Measurements from ENCODE around the gene TMA16. TPM values are rescaled to one million over a fixed set of nuclear protein-coding genes. Genes with fewer than 3 reads are reported as not detected.

Gene TMA16
- polyA plus RNA-seq, 1 experiment: 5.4 TPM

- POLR2A ChIA-PET: interaction anchor here (0.6 kb wide), 1 partner anchor 18 kb away, joined by 3 read pairs; the partner anchor contains the start of gene TMA16
- DNase-seq (ENCODE audit: low read depth): no peak
- TF ChIP-seq CTCF (IDR thresholded peaks at IDR 0.05; ENCODE audit: insufficient read depth, low read depth, low read length): no peak
- Histone ChIP-seq H3K36me3 (ENCODE audit: control insufficient read depth, insufficient read depth, low read length) (no peaks in the 10 kb centered on the region), H3K4me3 (ENCODE audit: low read depth, low read length) (no peak overlapping the region), H3K27me3 (ENCODE audit: control insufficient read depth, insufficient read depth, low read length) (no peaks in the 10 kb centered on the region)
- CTCF ChIA-PET: interaction anchor here (4.6 kb wide), 1 partner anchor 73 kb away, joined by 21 read pairs; no protein-coding TSS in a partner anchor
Measured at GRCh38 chr4:163476761-163477438, 17.6 kb upstream of the TMA16 start.

GRCh38 chr4:163482190-163482589 lies 12.3 kb upstream of the TMA16 start:
- TF ChIP-seq CTCF (IDR thresholded peaks at IDR 0.05; ENCODE audit: insufficient read depth, low read depth, low read length): no peak
- Histone ChIP-seq H3K4me3 (ENCODE audit: low read depth, low read length) (no peak overlapping the region), H3K36me3 (ENCODE audit: control insufficient read depth, insufficient read depth, low read length) (no peaks in the 10 kb centered on the region), H3K27me3 (ENCODE audit: control insufficient read depth, insufficient read depth, low read length) (peaks cover 3% of the 10 kb centered on the region)
- POLR2A ChIA-PET: no interaction called here
- CTCF ChIA-PET: interaction anchor here (1.5 kb wide), 1 partner anchor 66 kb away, joined by 5 read pairs; no protein-coding TSS in a partner anchor
- no peak for DNase-seq (ENCODE audit: low read depth)

GRCh38 chr4:163484906-163485305 lies 9.6 kb upstream of the TMA16 start:
- ChIA-PET CTCF (interaction anchor here (0.9 to 4.2 kb wide), 6 partner anchors 9 to 71 kb away, joined by 3 to 69 read pairs (median 8); partner anchors contain the start of gene TMA16), POLR2A (no interaction called here)
- TF ChIP-seq CTCF (IDR thresholded peaks at IDR 0.05; ENCODE audit: insufficient read depth, low read depth, low read length): peak; percentile 64
- peaks cover 5% of the 10 kb centered on the region for H3K27me3 ChIP-seq (ENCODE audit: control insufficient read depth, insufficient read depth, low read length)
- no peak for DNase-seq (ENCODE audit: low read depth)
- H3K36me3 ChIP-seq (ENCODE audit: control insufficient read depth, insufficient read depth, low read length): no peaks in the 10 kb centered on the region
- H3K4me3 ChIP-seq (ENCODE audit: low read depth, low read length): no peak overlapping the region

- H3K36me3 ChIP-seq (ENCODE audit: control insufficient read depth, insufficient read depth, low read length): no peaks in the 10 kb centered on the region
- H3K27me3 ChIP-seq (ENCODE audit: control insufficient read depth, insufficient read depth, low read length): peaks cover 7% of the 10 kb centered on the region
- POLR2A ChIA-PET: no interaction called here
- no peak for TF ChIP-seq CTCF (IDR thresholded peaks at IDR 0.05; ENCODE audit: insufficient read depth, low read depth, low read length)
- H3K4me3 ChIP-seq (ENCODE audit: low read depth, low read length): no peak overlapping the region
- CTCF ChIA-PET: interaction anchor here (0.7 to 4.2 kb wide), 8 partner anchors 8 to 1245 kb away, joined by 3 to 69 read pairs (median 4); partner anchors contain the start of gene TMA16
- no peak for DNase-seq (ENCODE audit: low read depth)
Measured at GRCh38 chr4:163485589-163485988, 8.9 kb upstream of the TMA16 start.

- peaks cover 7% of the 10 kb centered on the region for H3K27me3 ChIP-seq (ENCODE audit: control insufficient read depth, insufficient read depth, low read length)
- H3K36me3 ChIP-seq (ENCODE audit: control insufficient read depth, insufficient read depth, low read length): no peaks in the 10 kb centered on the region
- ChIA-PET CTCF (interaction anchor here (1.0 to 4.2 kb wide), 7 partner anchors 8 to 1245 kb away, joined by 3 to 69 read pairs (median 4); partner anchors contain the start of gene TMA16), POLR2A (no interaction called here)
- H3K4me3 ChIP-seq (ENCODE audit: low read depth, low read length): no peak overlapping the region
- TF ChIP-seq CTCF (IDR thresholded peaks at IDR 0.05; ENCODE audit: insufficient read depth, low read depth, low read length): no peak
- DNase-seq (ENCODE audit: low read depth): no peak
Measured at GRCh38 chr4:163486321-163486720, 8.2 kb upstream of the TMA16 start.
